ENCODE data around the gene ZNF609.

DNA sequence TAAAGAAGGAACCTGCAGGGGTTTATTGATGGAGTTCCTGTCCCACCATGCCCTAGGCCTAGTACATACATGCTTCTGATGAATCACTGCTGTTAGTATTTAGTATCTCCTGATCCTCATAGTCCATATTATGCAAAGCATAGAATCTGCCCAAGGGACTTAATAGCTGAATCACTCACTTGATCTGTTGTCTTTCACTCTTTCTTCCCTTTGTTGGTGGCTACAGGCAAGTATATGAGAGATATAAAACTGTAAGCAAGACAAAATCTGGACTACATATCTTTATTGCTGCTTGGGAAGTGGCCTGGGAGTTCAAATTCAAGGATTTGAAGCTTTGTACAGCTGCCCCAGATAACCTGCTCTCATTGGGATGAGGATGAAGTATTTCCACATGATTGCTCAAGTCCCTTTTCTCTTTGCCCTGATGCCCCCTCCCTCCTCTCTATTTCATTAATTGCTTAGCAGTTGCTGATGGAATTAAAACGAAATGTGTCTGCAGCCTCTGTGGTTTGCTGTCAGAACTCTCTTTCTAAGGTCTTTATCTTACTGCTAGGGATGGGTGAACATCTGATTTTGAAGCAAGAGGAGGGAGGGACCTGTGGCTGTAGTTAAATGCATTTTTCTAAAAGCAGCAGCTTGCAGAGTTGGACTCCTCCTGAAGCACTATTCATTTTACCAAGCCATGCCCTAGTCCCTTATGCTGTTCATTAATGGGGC is 114.1 kb downstream of the ZNF609 start:
- TF ChIP-seq, protein P1, sequence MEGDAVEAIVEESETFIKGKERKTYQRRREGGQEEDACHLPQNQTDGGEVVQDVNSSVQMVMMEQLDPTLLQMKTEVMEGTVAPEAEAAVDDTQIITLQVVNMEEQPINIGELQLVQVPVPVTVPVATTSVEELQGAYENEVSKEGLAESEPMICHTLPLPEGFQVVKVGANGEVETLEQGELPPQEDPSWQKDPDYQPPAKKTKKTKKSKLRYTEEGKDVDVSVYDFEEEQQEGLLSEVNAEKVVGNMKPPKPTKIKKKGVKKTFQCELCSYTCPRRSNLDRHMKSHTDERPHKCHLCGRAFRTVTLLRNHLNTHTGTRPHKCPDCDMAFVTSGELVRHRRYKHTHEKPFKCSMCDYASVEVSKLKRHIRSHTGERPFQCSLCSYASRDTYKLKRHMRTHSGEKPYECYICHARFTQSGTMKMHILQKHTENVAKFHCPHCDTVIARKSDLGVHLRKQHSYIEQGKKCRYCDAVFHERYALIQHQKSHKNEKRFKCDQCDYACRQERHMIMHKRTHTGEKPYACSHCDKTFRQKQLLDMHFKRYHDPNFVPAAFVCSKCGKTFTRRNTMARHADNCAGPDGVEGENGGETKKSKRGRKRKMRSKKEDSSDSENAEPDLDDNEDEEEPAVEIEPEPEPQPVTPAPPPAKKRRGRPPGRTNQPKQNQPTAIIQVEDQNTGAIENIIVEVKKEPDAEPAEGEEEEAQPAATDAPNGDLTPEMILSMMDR (IDR thresholded peaks at IDR 0.05): no peak
- no peak for TF ChIP-seq POLR2A (IDR thresholded peaks at IDR 0.05)
- TF ChIP-seq EP300 (IDR thresholded peaks at IDR 0.05): no peak
- TF ChIP-seq POLR2AphosphoS5 (IDR thresholded peaks at IDR 0.05): no peak

All from gastroesophageal sphincter (tissue), 3 donors.